Cardiac septum (tissue), 1 donor: ENCODE data around the gene HJURP. TPM values are rescaled to one million over a fixed set of nuclear protein-coding genes. Genes with fewer than 3 reads are reported as not detected.

Experiments used
- DNase-seq: peaks from one replicate; pipeline ENCODE4 v3.0.0-alpha.2; 2020; ENCODE audit warnings: low spot score
- intact Hi-C: fragments of 100-400 bp; cut with DNase I; formaldehyde crosslinking; loops from one replicate; pipeline ENCODE4 v1.14.0; 2022
- total RNA-seq: library from RNA; stranded (reverse); fragmentation: NEBNext Ultra II Directional; extraction: Animal tissue kit (Norgen Biotek cat#: 25700); gene quantifications from one replicate; pipeline ENCODE4 v1.2.1, GENCODE V29; 2021
- donor health status: DM: no; HTN: no; CAD: no.

HJURP gene
- total RNA-seq, 1 donor from 2014 or later = not detected

GRCh38 chr2:233832869-233833311 lies 21.4 kb downstream of the HJURP start:
- intact Hi-C loops = no loop called here
- DNase-seq = no peak

GRCh38 chr2:233832414-233832813 lies 21.9 kb downstream of the HJURP start:
- intact Hi-C loops = no loop called here
- DNase-seq = no peak

- intact Hi-C loops = no loop called here
- no peak for DNase-seq
These were observed 22.5 kb downstream of the HJURP start for GRCh38 chr2:233831861-233832260.

- intact Hi-C loops = no loop called here
- no peak for DNase-seq
These were observed 23.2 kb downstream of the HJURP start for GRCh38 chr2:233831011-233831721.

- intact Hi-C loops = no loop called here
- DNase-seq = no peak
These were observed 24.1 kb downstream of the HJURP start for GRCh38 chr2:233830111-233830802.

- intact Hi-C loops = no loop called here
- no peak for DNase-seq
These were observed 24.9 kb downstream of the HJURP start for GRCh38 chr2:233829193-233830110.

- intact Hi-C loops = no loop called here
- DNase-seq = no peak
These were observed 25.7 kb downstream of the HJURP start for GRCh38 chr2:233828546-233829192.

- peak; percentile 15 for DNase-seq
- intact Hi-C loops = no loop called here
These were observed 30.0 kb downstream of the HJURP start for GRCh38 chr2:233824373-233824772.

- intact Hi-C loops = no loop called here
- DNase-seq = peak; percentile 68
These were observed 30.6 kb downstream of the HJURP start for GRCh38 chr2:233823731-233824121.

- peak; percentile 71 for DNase-seq
- intact Hi-C loops = no loop called here
These were observed 31.3 kb downstream of the HJURP start for GRCh38 chr2:233822781-233823730.

- DNase-seq = peak; percentile 75
- intact Hi-C loops = no loop called here
These were observed 32.1 kb downstream of the HJURP start for GRCh38 chr2:233822101-233822771.

- intact Hi-C loops = no loop called here
- no peak for DNase-seq
These were observed 32.6 kb downstream of the HJURP start for GRCh38 chr2:233821709-233822100.

GRCh38 chr2:233821196-233821595 lies 33.1 kb downstream of the HJURP start:
- no peak for DNase-seq
- intact Hi-C loops = no loop called here

GRCh38 chr2:233820774-233821105 lies 33.6 kb downstream of the HJURP start:
- DNase-seq = peak; percentile 53
- intact Hi-C loops = no loop called here

- intact Hi-C loops = no loop called here
- peak; percentile 69 for DNase-seq
These were observed 34.2 kb downstream of the HJURP start for GRCh38 chr2:233819884-233820773.

GRCh38 chr2:233818639-233819621 lies 35.4 kb downstream of the HJURP start:
- intact Hi-C loops = no loop called here
- DNase-seq = peak; percentile 68
